Measurements from ENCODE around the gene NPAS4.
"Not testable (repeated sequence)": the region's sequence is repeated elsewhere in the genome, so short reads cannot be mapped to it uniquely, and the experiment has no call there.

GRCh38 chr11:66431287-66431686 is 10.5 kb downstream of the NPAS4 start:
- TF ChIP-seq CTCF, POLR2A, EP300 (IDR thresholded peaks at IDR 0.05): not testable (repeated sequence)
